Adrenal gland (tissue), 5 donors: Measurements from ENCODE around the gene SUN2.

Source experiments
- CTCF ChIP-seq, 6 experiments: fragments of 450-650 bp in 4 of 6; fragments of 200-600 bp in 2 of 6; sonication (generic) in 1 of 6; IDR thresholded peaks; 1 replicate in 5 of 6; 2 replicates in 1 of 6; pipeline versions ENCODE4 v1.5.1 to v1.8.0; 2016 to 2021; ENCODE audit warnings: antibody characterized with exemption in 6 of 6, mild to moderate bottlenecking in 2 of 6, moderate library complexity in 1 of 6
- POLR2A ChIP-seq, 2 donors: fragments of 450-650 bp; IDR thresholded peaks; one replicate each; pipeline ENCODE4 v1.6.1; 2017; ENCODE audit warnings: antibody characterized with exemption in 2 of 2, mild to moderate bottlenecking in 2 of 2, moderate library complexity in 1 of 2
- donor health status: DM: no; HTN: no; CAD: no.

GRCh38 chr22:38770257-38770949 is 14.6 kb upstream of the SUN2 start:
- no peak for TF ChIP-seq POLR2A (IDR thresholded peaks at IDR 0.05)
- no peak for TF ChIP-seq CTCF (IDR thresholded peaks at IDR 0.05)
